Panc1 (cell line): ENCODE results near the gene ZNF212. TPM values are rescaled to one million over a fixed set of nuclear protein-coding genes. Genes with fewer than 3 reads are reported as not detected.

ENCODE experiments used
- ATAC-seq: fragments of 200-7000 bp; cut with Tn5 transposase; 2 replicates; pipeline ENCODE4 v1.9.1; 2020; ENCODE audit warnings: mild to moderate bottlenecking, moderate library complexity
- BruUV-seq: library from RNA; stranded (reverse); fragments of 400-500 nt; replicated peaks from 2 replicates; lab custom pipeline; 2021; lab: Mats Ljungman, UMichigan
- CTCF ChIA-PET: fragments of 300-600 bp; sonication (Branson Sonifier 250); formaldehyde crosslinking; loops from one replicate; lab custom pipeline; 2022; ENCODE audit warnings: antibody characterized with exemption; lab: Charles Lee
- POLR2A ChIA-PET: fragments of 300-600 bp; sonication (Branson Sonifier 250); formaldehyde crosslinking; loops from one replicate; lab custom pipeline; 2022; ENCODE audit warnings: antibody characterized with exemption; lab: Charles Lee
- DNase-seq: peaks from one replicate; pipeline ENCODE4 v3.0.0-alpha.2; 2010; ENCODE audit warnings: low read depth, low spot score
- H3K27ac ChIP-seq: 2 replicates; pipeline ENCODE4 v1.5.1; 2011; ENCODE audit warnings: mild to moderate bottlenecking, low read length, inconsistent platforms
- H3K27me3 ChIP-seq: fragments of 200-500 bp; sonication (Bioruptor generic); 2 replicates; pipeline ENCODE4 v1.6.0; 2014; ENCODE audit warnings: low read length, inconsistent platforms; ENCODE audit not compliant: control insufficient read depth, insufficient read depth
- H3K36me3 ChIP-seq: fragments of 200-500 bp; sonication (Bioruptor generic); 2 replicates; pipeline ENCODE4 v1.5.1; 2014; ENCODE audit warnings: inconsistent platforms, mild to moderate bottlenecking, low read length, moderate library complexity; ENCODE audit not compliant: control insufficient read depth, insufficient read depth
- H3K4me1 ChIP-seq: 2 replicates; pipeline ENCODE4 v1.5.1; 2011; ENCODE audit warnings: inconsistent platforms, mild to moderate bottlenecking, low read length, moderate library complexity; ENCODE audit not compliant: control insufficient read depth, insufficient read depth
- H3K4me3 ChIP-seq, 2 experiments: 2 replicates each; pipeline ENCODE4 v1.5.1; 2011 to 2012; ENCODE audit warnings: low read depth in 2 of 2, low read length in 2 of 2, mild to moderate bottlenecking in 2 of 2, inconsistent platforms in 1 of 2, moderate library complexity in 1 of 2
- H3K9me3 ChIP-seq: fragments of 200-500 bp; sonication (Bioruptor generic); 2 replicates; pipeline ENCODE4 v1.5.1; 2014; ENCODE audit warnings: low read depth, mild to moderate bottlenecking, inconsistent platforms, low read length, moderate library complexity; ENCODE audit not compliant: control insufficient read depth, insufficient read depth
- CTCF ChIP-seq: fragments of 450-650 bp; IDR thresholded peaks from 2 replicates; pipeline ENCODE4 v1.5.1; 2017; ENCODE audit warnings: mild to moderate bottlenecking
- POLR2AphosphoS5 ChIP-seq: IDR thresholded peaks from 2 replicates; pipeline ENCODE4 v1.6.1; 2012; ENCODE audit warnings: mild to moderate bottlenecking, low read depth, low read length, moderate library complexity
- REST ChIP-seq, 2 experiments: IDR thresholded peaks; 2 replicates each; pipeline ENCODE4 v1.6.1; 2011 to 2012; ENCODE audit warnings: low read depth in 2 of 2, control low read depth in 1 of 2, low read length in 1 of 2, mild to moderate bottlenecking in 1 of 2, moderate library complexity in 1 of 2; ENCODE audit not compliant: insufficient read depth in 1 of 2
- SIN3A ChIP-seq: IDR thresholded peaks from 2 replicates; pipeline ENCODE4 v1.6.1; 2012; ENCODE audit warnings: low read depth, mild to moderate bottlenecking, low read length, moderate library complexity, borderline replicate concordance; ENCODE audit not compliant: insufficient read depth
- TCF7L2 ChIP-seq: IDR thresholded peaks from 2 replicates; pipeline ENCODE4 v1.6.1; 2011; ENCODE audit warnings: mild to moderate bottlenecking, low read depth, low read length, inconsistent platforms
- in situ Hi-C: cut with HindIII; loops from 2 replicates; pipeline ENCODE4 v1.10.0; 2016; ENCODE audit warnings: low sequenced_read_pairs, low pct_unique_long_range_greater_than_20kb
- intact Hi-C: fragments of 100-400 bp; cut with micrococcal nuclease; formaldehyde crosslinking; loops from one replicate; pipeline ENCODE4 v1.10.0; 2022; ENCODE audit not compliant: unreplicated experiment
- total RNA-seq: library from RNA; stranded (reverse); gene quantifications from one replicate; pipeline ENCODE4 v1.2.1, GENCODE V29; 2021; ENCODE audit not compliant: unreplicated experiment

The ZNF212 gene
- total RNA-seq, 1 experiment from 2014 or later = 11.3 TPM

GRCh38 chr7:149254181-149254858 is 14.9 kb downstream of the ZNF212 start:
- Histone ChIP-seq H3K36me3 (no peaks in the 10 kb centered on the region), H3K27ac (no peak overlapping the region), H3K4me3 (no peak overlapping the region), H3K27me3 (no peaks in the 10 kb centered on the region), H3K4me1 (no peaks in the 10 kb centered on the region), H3K9me3 (no peaks in the 10 kb centered on the region)
- CTCF ChIA-PET = no interaction called here
- in situ Hi-C loops (no loop called here), intact Hi-C loops (no loop called here)
- no TSS peak for BruUV-seq
- DNase-seq (no peak), ATAC-seq (no peak)
- POLR2A ChIA-PET = no interaction called here
- TF ChIP-seq CTCF = no peak
- no peak for TF ChIP-seq POLR2AphosphoS5
- no peak for TF ChIP-seq SIN3A
- TF ChIP-seq TCF7L2 = no peak
- no peak for TF ChIP-seq REST (IDR thresholded peaks at IDR 0.05; ENCODE audit: insufficient read depth in 1 of 2, low read depth in 2 of 2, low read length in 1 of 2)

GRCh38 chr7:149255174-149255573 is 15.7 kb downstream of the ZNF212 start:
- no peaks in the 10 kb centered on the region for H3K36me3 ChIP-seq
- ChIA-PET CTCF (no interaction called here), POLR2A (no interaction called here)
- no peak overlapping the region for H3K27ac ChIP-seq
- no peak for TF ChIP-seq SIN3A
- no peak for TF ChIP-seq CTCF
- TF ChIP-seq POLR2AphosphoS5 = no peak
- no peak for TF ChIP-seq TCF7L2
- no peak for TF ChIP-seq REST (IDR thresholded peaks at IDR 0.05; ENCODE audit: insufficient read depth in 1 of 2, low read depth in 2 of 2, low read length in 1 of 2)
- no peaks in the 10 kb centered on the region for H3K27me3 ChIP-seq
- no peaks in the 10 kb centered on the region for H3K9me3 ChIP-seq
- DNase-seq (no peak), ATAC-seq (no peak)
- BruUV-seq = no TSS peak
- no peak overlapping the region for H3K4me3 ChIP-seq
- intact Hi-C loops (no loop called here), in situ Hi-C loops (no loop called here)
- no peaks in the 10 kb centered on the region for H3K4me1 ChIP-seq
